LNCAP (cell line): ENCODE data around the gene MAP3K1.

Source experiments
- TF ChIP-seq, protein P1 (sequence below): fragments of 450-650 bp; IDR thresholded peaks from 2 replicates; pipeline ENCODE4 v1.5.1; 2017; ENCODE audit warnings: mild to moderate bottlenecking

The MAP3K1 gene

DNA sequence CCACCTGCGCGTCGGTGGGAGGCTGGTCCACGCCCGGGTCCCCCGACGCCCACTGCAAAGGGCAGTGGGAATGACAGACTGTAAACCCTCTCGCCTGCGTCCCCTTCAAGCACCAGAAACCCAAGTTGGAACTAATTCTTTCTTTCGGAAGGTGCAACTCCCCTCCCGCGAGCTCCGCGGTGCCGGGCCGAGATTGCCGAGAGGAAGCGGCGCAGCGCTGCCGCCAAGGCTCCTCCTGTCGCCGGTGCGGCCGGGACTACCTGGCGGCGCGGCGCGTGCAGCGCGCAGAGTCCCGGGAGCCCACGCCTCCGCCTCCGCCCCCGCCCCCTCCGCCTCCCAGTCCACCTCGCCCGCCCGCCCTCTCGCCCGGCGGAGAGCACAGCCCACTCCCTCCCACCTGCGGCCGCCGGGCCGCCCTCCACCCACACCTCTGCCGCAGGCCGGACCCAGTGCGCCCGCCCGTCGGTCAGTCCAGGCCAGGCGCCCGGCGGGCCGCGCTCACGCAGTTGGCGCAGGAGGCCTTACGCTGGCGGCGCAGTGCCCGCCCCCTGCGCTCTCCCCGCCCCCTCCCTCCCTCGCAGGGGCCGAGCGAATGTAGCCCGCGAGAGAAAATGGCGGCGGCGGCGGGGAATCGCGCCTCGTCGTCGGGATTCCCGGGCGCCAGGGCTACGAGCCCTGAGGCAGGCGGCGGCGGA, at the start of gene MAP3K1:
Gene MAP3K1, plus strand, starts transcription at position 587 of the 695 bp plus-strand sequence. Its CDS starts 25 bp downstream, at position 612.
- TF ChIP-seq, protein P1, sequence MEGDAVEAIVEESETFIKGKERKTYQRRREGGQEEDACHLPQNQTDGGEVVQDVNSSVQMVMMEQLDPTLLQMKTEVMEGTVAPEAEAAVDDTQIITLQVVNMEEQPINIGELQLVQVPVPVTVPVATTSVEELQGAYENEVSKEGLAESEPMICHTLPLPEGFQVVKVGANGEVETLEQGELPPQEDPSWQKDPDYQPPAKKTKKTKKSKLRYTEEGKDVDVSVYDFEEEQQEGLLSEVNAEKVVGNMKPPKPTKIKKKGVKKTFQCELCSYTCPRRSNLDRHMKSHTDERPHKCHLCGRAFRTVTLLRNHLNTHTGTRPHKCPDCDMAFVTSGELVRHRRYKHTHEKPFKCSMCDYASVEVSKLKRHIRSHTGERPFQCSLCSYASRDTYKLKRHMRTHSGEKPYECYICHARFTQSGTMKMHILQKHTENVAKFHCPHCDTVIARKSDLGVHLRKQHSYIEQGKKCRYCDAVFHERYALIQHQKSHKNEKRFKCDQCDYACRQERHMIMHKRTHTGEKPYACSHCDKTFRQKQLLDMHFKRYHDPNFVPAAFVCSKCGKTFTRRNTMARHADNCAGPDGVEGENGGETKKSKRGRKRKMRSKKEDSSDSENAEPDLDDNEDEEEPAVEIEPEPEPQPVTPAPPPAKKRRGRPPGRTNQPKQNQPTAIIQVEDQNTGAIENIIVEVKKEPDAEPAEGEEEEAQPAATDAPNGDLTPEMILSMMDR, result no peak; the same call in 1 of the 2 replicates

DNA sequence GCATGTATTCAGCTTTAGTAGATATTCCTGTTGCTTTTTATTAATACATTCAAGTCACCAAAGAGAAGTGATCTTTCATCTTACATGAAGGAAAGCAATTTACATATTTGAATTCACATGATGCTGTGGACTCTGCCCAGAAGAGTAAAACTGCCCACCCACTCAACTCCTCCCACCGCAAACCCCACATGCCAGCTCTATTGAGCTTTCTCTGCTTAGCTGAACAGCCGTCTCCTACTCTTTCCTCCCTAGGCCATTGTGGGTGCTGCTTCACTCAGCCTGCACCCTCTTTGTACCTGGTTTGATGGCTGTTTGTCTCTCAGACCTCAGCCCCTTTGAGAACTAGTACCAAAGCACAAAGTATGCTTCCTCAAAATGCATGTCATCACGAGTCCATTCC, 48.4 kb upstream of the MAP3K1 start:
- TF ChIP-seq, protein P1, result no peak

DNA sequence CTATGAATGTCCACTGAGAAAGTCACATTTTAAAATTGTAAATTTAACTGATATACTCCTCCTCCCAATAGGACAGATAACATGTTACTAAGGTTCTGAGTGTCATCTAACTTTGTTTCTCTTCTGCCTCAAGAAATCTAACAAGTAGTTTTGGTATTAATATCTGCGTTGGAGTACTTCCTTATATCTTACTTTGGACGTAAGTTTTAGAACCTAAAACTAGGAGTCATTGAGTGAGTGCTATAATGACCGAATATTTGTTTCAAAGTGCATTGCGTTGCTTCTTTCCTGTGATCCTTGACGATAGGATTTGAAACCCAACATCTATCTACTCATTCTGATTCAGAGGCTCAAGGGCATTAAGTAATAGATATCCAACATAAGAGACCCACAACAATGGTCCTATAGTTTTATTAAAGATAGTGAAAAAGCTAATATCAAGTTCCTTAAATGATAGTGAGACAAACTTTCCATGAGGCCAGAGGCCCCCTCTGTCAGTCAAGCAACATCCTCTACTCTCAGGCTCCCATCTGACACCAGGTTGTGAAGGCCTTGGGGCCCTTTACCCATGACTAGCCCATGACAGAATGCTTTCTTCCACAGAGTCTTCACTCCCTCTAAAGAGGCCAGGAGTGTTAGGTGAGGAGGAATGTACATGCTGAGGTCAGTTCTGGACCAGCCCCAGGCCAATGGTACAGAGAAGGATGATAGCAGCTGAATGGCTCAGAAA, 45.3 kb upstream of the MAP3K1 start:
- TF ChIP-seq, protein P1, result no peak

DNA sequence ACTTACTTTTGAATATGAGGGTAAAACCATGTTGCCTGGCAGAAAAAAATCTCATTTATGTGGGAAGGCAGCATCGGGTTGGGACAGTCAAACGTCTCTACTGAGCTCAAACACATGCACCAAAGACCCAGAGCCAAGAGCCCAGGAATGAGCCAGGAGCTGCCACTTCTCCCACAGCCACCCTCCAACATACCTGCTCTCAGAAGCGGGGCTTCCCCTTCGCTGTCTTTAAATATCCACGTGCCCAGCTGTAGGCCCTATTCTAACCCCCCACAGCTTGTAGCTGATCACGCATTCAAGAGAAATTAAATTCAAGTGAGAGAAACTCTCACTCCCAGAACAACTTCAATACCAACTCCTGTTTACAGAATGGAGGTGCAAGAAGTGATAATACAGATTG, 42.6 kb upstream of the MAP3K1 start:
- TF ChIP-seq, protein P1, result no peak

DNA sequence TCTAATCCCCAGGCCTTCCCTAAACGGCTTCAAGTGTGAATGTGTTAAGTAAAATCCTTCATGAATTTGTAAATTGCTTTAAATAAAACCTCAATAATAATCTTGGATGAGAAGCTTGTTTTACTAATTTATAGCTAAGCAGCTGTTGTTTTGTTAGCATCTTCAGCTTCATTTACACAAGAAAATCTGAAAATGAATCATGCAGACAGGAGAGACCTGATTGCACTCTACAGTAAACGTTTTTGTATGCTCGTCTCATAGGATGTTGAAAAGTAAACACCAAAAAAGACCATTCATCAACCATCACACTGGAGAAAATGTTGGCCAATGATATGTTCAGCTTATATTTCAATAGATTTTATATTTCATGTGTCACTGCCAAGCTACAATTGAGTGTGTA, 40.4 kb upstream of the MAP3K1 start:
- TF ChIP-seq, protein P1, result no peak

DNA sequence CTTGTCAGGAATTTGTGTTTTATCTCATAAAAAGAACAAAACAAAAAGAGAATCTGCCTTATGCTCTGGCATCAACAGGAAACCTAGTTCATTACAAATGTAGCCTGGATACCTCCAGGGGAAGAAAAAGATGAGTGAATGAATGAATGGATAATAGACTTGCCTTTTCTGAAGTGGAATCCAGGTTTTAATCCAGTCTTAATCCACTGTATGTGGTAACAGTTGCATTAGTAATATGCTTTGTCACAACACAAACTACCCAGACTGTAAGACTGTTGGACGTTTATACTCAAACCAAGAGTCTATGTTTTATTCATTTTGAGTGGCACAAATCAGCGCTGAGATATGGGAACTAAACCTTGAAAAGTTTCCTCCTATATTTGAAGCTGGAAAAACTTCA, 32.1 kb upstream of the MAP3K1 start:
- TF ChIP-seq, protein P1, result no peak

DNA sequence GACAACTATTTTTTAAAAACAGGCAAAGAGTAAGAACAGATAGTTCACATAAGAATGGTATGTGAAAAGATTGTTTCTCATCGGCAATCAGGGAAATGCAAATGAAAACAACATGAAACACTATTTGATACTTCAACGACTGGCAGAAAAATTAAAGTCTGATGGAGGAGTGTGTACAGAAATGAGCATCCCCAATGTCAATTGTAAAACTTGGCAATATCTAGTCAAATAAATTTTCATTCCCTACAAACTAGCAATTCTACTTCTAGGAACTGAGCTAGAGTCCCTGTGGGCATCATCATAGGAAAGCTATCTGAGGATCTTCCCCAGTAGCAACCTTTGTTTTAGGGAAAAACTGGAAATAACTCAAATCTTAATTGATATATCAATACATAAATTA, 29.0 kb upstream of the MAP3K1 start:
- TF ChIP-seq, protein P1, result no peak
